Calu3 (cell line): ENCODE data around the gene ZDHHC1. TPM values are rescaled to one million over a fixed set of nuclear protein-coding genes. Genes with fewer than 3 reads are reported as not detected.
A peak's percentile ranks its signal among the peaks of the same experiment; 100 is the strongest.

ENCODE experiments used
- BruUV-seq: library from RNA; stranded (reverse); fragments of 400-500 nt; replicated peaks from 2 replicates; lab custom pipeline; 2021; lab: Mats Ljungman, UMichigan
- CTCF ChIA-PET: fragments of 300-600 bp; sonication (Branson Sonifier 250); formaldehyde crosslinking; loops from one replicate; lab custom pipeline; 2022; ENCODE audit warnings: antibody characterized with exemption; lab: Charles Lee
- DNase-seq: peaks from one replicate; pipeline ENCODE4 v3.0.0; 2022
- H3K27ac Mint-ChIP-seq: one replicate; pipeline ENCODE4 v1.8.0; 2022; ENCODE audit warnings: mixed read lengths; ENCODE audit not compliant: unreplicated experiment
- H3K27me3 Mint-ChIP-seq: one replicate; pipeline ENCODE4 v1.8.0; 2022; ENCODE audit warnings: mixed read lengths; ENCODE audit not compliant: unreplicated experiment
- H3K36me3 Mint-ChIP-seq: one replicate; pipeline ENCODE4 v1.8.0; 2022; ENCODE audit warnings: mild to moderate bottlenecking, moderate library complexity, mixed read lengths; ENCODE audit not compliant: insufficient read depth, unreplicated experiment
- H3K4me1 Mint-ChIP-seq: one replicate; pipeline ENCODE4 v1.8.0; 2022; ENCODE audit warnings: mild to moderate bottlenecking, low read depth, mixed read lengths; ENCODE audit not compliant: unreplicated experiment
- H3K4me3 Mint-ChIP-seq: one replicate; pipeline ENCODE4 v1.8.0; 2022; ENCODE audit warnings: mild to moderate bottlenecking, low read depth, moderate library complexity, mixed read lengths; ENCODE audit not compliant: unreplicated experiment
- H3K9me3 Mint-ChIP-seq: one replicate; pipeline ENCODE4 v1.8.0; 2022; ENCODE audit warnings: low read depth, mixed read lengths; ENCODE audit not compliant: unreplicated experiment
- intact Hi-C: fragments of 100-400 bp; cut with micrococcal nuclease; formaldehyde crosslinking; loops from one replicate; pipeline ENCODE4 v1.10.0; 2022; ENCODE audit not compliant: unreplicated experiment
- total RNA-seq: library from RNA; stranded (reverse); gene quantifications from 2 replicates; pipeline ENCODE4 v1.2.3, GENCODE V29; 2022
- TF ChIP-seq, protein P1 (sequence below): fragments of 200-600 bp; IDR thresholded peaks from one replicate; pipeline ENCODE4 v1.8.0; 2022; ENCODE audit warnings: antibody characterized with exemption; ENCODE audit not compliant: unreplicated experiment

Gene ZDHHC1
- total RNA-seq, 1 experiment from 2014 or later = 22.6 TPM

DNA sequence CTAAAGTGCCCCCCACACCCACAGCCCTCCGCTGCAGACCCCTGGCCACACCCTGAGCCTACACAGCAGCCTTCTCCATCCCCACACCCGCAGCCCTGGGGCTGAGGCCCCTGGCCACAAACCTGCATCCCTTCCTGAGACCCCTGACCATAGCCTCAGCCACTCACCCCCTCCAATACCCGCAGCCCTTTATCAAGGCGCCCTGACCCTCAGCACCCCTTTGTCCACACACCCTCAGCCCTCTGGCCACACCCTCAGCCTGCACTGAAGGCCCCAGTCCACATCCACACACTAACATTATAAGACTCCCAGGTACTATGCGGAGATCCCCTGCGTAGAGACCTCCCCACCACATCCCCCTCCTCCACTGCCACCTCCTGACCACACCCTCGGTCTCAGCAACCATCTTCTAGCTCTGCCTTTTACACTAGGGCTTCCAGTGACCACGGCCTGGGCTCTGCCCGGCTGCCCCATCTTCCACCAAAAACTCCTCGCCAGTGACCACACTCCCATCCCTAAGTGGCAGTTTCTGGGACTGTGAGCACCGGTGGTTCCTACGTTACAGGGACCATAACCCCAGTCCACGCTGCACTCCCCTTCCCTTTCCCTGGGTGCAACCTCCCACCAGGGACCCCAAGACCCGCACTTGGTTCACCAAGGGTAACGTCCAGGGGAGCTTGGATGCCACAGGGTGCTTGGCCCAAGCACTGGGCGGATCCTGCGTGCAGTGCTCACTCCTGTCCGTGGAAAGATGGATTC lies 23.8 kb downstream of the ZDHHC1 start:
- intact Hi-C loops = no loop called here

DNA sequence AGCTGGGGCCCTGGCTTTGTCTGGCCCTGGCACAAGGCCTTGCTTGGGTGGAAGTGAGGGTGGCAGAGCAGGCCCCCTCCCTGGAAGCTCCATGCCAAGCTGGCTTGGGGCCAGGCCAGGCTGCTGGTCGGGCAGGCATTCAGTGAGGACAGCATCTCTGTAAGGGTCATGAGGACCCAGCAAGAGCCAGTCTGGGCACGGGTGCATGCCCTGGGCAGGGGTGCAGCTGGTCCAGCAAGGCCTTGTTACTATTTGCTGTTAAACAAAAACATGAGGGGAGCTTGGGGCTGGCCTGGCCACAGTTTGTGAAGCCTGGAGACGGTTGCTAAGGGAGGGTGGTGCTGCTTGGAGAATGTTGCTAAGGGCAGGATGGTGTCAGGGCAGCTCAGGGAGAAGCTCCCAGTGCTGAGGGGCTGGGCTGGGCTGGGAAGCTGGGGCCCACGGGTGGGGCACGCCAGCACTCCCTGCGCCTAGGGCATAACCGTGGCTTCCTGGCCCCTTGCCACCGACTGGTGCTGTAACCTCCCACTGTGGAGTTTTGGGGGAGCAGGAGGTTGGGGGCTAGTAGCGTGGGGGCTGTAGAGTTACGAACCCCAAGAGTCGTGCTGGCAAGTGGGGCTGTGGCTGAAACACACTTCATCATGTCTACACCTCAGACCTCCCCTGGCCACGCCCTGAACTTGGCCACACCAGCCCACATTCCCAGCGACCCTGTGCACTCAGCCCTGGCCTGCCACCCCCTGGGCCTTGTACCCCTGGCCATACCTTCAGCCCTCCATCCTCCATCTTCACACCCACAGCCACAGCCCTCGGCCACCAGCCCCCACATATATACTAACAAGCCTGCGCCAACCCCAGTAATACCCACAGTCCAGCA lies 24.6 kb downstream of the ZDHHC1 start:
- no TSS peak for BruUV-seq
- intact Hi-C loops = no loop called here
- Mint-ChIP-seq H3K27ac (peak overlapping the region; percentile 22), H3K36me3 (peaks cover 49% of the 10 kb centered on the region), H3K4me1 (peaks cover 45% of the 10 kb centered on the region), H3K27me3 (no peaks in the 10 kb centered on the region), H3K9me3 (no peaks in the 10 kb centered on the region), H3K4me3 (no peak overlapping the region)
- TF ChIP-seq, protein P1, sequence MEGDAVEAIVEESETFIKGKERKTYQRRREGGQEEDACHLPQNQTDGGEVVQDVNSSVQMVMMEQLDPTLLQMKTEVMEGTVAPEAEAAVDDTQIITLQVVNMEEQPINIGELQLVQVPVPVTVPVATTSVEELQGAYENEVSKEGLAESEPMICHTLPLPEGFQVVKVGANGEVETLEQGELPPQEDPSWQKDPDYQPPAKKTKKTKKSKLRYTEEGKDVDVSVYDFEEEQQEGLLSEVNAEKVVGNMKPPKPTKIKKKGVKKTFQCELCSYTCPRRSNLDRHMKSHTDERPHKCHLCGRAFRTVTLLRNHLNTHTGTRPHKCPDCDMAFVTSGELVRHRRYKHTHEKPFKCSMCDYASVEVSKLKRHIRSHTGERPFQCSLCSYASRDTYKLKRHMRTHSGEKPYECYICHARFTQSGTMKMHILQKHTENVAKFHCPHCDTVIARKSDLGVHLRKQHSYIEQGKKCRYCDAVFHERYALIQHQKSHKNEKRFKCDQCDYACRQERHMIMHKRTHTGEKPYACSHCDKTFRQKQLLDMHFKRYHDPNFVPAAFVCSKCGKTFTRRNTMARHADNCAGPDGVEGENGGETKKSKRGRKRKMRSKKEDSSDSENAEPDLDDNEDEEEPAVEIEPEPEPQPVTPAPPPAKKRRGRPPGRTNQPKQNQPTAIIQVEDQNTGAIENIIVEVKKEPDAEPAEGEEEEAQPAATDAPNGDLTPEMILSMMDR = no peak
- DNase-seq = no peak
- CTCF ChIA-PET = interaction anchor here (0.6 to 1.9 kb wide), 4 partner anchors 84 to 426 kb away, joined by 3 to 5 read pairs (median 4); no protein-coding TSS in a partner anchor

More for the DNA sequence above, 23.8 kb downstream of the ZDHHC1 start:
- H3K9me3 Mint-ChIP-seq = no peaks in the 10 kb centered on the region
- BruUV-seq = no TSS peak
- peaks cover 45% of the 10 kb centered on the region for H3K4me1 Mint-ChIP-seq
- DNase-seq = no peak
- H3K27me3 Mint-ChIP-seq = no peaks in the 10 kb centered on the region
- CTCF ChIA-PET = interaction anchor here (1.2 to 1.9 kb wide), 5 partner anchors 15 to 132 kb away, joined by 3 to 18 read pairs (median 5); partner anchors contain the start of genes KCTD19 and LRRC36
- H3K36me3 Mint-ChIP-seq = peaks cover 55% of the 10 kb centered on the region
- peak overlapping the region; percentile 74 for H3K4me3 Mint-ChIP-seq
- peak overlapping the region; percentile 22 for H3K27ac Mint-ChIP-seq
- TF ChIP-seq, protein P1 = no peak

DNA sequence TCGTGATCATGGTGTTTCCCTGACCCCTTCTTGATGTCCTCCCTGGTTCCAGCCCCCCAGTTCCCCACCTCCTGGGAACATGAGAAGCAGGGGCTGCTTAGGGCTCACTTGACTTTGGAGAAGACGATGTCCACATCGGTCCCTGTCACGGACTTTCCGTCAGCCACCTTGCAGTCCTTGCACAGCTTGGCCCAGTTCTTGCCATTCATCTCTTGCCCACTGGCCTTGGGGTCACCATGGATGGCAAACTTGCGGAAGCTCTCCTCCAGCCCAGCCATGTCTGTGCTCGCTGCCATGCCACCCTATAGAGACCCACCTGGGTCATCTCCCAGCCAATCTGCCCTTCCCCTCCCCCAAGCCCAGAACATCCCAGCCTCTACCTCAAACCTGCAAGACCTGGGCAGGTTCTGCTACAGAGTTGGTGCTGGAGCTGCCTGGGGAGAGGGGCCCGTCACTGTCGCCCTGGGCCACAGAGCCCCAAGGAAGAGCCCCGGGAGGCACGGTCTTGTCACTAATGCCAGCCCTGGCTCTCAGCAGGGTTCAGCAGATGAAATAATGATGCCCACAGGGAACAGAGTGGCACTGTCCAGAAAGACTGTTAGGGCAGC lies 25.4 kb downstream of the ZDHHC1 start:
- CTCF ChIA-PET = interaction anchor here (0.6 kb wide), 3 partner anchors 84 to 427 kb away, joined by 3 to 5 read pairs (median 4); no protein-coding TSS in a partner anchor
- no peak for DNase-seq
- peaks cover 42% of the 10 kb centered on the region for H3K36me3 Mint-ChIP-seq
- BruUV-seq = no TSS peak
- intact Hi-C loops = no loop called here
- no peaks in the 10 kb centered on the region for H3K27me3 Mint-ChIP-seq
- no peaks in the 10 kb centered on the region for H3K9me3 Mint-ChIP-seq
- peaks cover 40% of the 10 kb centered on the region for H3K4me1 Mint-ChIP-seq
- H3K4me3 Mint-ChIP-seq = no peak overlapping the region
- H3K27ac Mint-ChIP-seq = no peak overlapping the region
- TF ChIP-seq, protein P1 = no peak
